ENCODE data around the gene DLGAP4.

DNA sequence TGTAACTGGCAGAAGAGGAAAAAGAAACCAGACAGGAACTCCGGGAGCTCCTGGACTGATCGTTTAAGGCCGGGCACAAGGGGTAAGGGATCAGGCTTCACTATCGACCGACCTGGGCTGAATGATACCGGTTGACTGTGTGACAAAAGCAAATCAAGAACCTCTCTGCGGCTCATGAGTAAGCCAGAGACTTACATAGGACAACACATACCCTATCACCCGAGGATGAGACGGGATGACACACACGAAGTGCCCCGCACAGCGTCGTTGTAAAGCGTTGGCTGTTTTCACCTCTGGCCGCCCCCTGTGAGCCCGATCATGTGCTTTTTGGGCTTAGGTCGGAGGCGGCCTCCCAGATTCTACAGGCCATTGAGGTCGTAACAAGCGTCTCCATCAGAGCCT lies 266.6 kb downstream of the DLGAP4 start:
- TF ChIP-seq CTCF (IDR thresholded peaks at IDR 0.05) = no peak
- no peak for TF ChIP-seq BHLHE40 (IDR thresholded peaks at IDR 0.05; ENCODE audit: low read depth, low read length)
- TF ChIP-seq KDM1A (IDR thresholded peaks at IDR 0.05; ENCODE audit: low read depth) = no peak
- no peak for TF ChIP-seq EP300 (IDR thresholded peaks at IDR 0.05)
- TF ChIP-seq FOSL2 (IDR thresholded peaks at IDR 0.05) = no peak
- no peak for TF ChIP-seq FOSL2 (CRISPR knock-in tag; IDR thresholded peaks at IDR 0.05)
- TF ChIP-seq CHD2 (IDR thresholded peaks at IDR 0.05; ENCODE audit: low read length, partially characterized antibody) = no peak
- TF ChIP-seq CBX2 (IDR thresholded peaks at IDR 0.05; ENCODE audit: borderline replicate concordance, low read depth) = no peak
